ENCODE measurements around the gene ZFP1.
"Not testable (repeated sequence)": the region's sequence is repeated elsewhere in the genome, so short reads cannot be mapped to it uniquely, and the experiment has no call there.

The ZFP1 gene

GRCh38 chr16:75113541-75114121 lies 34.7 kb upstream of the ZFP1 start:
- DNase-seq, result no peak

- DNase-seq, result no peak
Observed at GRCh38 chr16:75114179-75114945, 34.0 kb upstream of the ZFP1 start.

DNA sequence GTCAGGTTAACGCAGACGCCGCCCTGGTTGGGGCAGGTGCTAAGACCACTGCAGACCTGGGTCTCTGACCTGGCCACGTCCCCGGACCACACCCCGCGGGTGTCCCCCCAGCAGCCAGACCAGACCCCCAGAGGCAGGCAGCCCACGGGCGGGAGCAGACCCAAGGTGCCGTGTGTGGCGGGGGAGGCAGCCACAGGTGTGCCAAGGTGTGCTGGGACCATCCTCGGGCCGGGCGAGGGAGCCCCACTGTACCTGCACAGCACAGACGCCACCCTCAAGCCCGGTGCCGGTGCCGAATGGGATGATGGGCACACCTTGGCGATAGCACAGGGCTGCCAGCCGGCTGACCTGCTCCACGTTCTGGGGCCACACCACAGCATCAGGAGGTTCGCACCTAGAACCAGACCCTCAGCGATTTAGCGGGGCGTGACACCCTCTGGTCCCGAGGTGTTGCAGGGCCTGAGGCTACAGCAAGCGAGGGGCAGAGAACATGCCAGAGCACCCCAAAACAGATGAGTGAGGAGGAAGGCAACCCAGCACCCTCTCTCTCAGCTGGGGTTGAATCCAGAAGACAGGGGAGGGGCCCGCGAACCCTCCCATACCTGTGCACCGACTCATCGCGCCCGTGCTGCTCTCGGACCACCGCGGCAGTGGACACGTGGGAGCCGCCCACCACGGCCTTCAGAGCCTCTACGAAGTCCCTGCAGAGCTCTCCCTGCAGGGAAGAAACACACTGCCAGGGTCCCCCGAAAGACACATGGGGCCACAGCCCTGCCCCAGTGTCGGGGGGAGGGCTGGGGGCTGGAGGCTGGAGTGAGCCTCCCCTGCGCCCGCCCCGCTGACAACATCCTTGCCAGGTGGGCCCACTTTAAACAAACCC lies 33.1 kb upstream of the ZFP1 start:
- DNase-seq, result no peak

GRCh38 chr16:75116081-75116910 lies 32.0 kb upstream of the ZFP1 start, which contains the start of gene LDHD:
Gene LDHD (minus strand): TSS chr16:75116780. CDS start chr16:75116720, 60 bp downstream.
- no peak for DNase-seq

GRCh38 chr16:75116911-75117245 lies 31.4 kb upstream of the ZFP1 start:
- DNase-seq, result no peak

DNA sequence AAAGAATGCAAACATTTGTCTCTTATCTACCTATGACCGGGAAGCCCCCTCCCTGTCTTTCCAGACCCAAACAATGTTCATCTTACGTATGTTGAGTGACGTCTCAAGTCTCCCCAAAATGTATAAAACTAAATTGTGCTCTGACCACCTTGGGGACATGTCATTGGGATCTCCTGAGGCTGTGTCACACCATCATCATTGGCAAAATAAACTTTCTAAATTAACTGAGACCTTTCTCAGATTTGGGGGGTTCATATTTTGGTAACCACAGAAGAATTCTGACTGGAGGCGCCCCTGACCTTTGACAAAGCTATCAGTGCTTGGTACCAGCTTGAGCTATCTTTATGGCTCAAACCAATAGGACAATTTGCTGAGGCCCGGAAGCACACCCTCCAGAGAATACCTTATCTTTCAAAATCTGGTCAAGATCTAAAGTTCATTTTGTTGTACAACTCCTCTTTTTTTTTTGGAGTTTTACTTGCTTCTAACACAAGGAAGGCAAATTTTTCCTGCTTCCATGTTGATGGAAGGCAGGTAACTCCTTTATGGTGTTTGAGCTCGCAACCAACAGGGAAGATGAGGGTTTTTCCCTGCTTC lies 29.3 kb upstream of the ZFP1 start:
- DNase-seq, result no peak

DNA sequence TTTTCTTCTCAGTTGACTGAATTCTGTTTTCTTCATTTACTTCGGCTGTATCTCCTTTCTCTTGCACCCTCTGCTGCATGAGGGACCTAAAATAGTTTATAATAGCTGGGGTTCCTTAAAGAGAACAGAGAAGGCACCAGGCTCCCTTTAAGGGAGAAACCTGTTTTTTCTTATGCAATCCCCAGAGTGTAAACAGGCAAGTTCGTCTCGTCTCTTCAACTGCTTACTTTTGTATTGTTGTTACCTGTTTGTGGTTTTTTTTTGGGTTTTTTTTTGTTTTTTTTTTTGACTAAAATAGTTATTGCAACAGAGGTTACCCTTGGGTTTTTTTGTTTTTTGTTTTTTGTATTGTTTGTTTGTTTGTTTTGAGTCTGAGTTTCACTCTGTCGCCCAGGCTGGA lies 28.1 kb upstream of the ZFP1 start:
- no peak for DNase-seq

DNA sequence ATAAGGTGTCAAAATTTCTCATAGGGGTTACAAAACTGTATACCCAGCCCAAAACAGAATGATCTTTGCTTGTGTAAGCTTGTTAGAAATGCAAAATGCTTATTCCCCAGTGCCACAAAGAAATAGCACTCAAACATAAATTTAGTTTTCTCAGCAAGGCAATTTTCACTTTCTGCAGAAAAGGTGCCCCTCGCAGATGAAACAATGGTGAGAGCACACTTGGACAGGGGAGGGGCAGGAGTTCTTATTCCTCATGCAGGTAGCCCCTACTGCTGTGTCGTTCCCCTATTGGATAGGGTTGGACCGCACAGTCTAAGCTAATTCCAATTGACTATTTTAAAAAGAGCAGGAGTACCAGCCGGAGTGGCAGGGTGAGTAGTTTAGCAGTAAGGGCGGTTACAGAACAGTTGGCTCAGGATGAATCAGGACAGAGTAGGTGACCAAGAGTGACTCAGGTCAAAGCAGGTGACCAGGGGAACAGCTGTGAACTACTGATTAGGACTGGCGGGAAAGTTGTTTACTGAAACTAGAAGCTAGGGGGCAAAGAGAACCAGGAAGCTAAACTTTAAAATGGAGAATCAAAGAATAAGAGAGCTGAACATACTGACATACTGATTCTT lies 26.3 kb upstream of the ZFP1 start:
- DNase-seq, result no peak

DNA sequence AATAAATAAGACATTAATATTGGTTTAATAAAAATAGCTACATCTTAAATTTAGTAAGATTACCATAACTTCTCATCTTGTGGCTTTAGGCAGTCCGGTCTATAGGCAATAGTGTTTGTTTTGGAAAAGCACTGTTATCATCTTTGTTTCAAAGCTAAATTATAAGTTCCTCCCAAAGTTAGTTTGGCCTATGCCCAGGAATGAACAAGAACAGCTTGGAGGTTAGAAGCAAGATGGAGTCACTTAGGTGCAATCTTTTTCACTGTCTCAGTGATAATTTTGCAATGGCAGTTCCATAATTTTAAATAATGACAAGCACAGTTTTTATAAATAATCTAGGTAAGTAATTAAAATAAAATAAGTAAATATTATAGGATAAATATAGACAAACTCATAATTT lies 25.7 kb upstream of the ZFP1 start:
- no peak for DNase-seq

- no peak for DNase-seq
Observed at GRCh38 chr16:75127713-75128415, 20.5 kb upstream of the ZFP1 start.

DNA sequence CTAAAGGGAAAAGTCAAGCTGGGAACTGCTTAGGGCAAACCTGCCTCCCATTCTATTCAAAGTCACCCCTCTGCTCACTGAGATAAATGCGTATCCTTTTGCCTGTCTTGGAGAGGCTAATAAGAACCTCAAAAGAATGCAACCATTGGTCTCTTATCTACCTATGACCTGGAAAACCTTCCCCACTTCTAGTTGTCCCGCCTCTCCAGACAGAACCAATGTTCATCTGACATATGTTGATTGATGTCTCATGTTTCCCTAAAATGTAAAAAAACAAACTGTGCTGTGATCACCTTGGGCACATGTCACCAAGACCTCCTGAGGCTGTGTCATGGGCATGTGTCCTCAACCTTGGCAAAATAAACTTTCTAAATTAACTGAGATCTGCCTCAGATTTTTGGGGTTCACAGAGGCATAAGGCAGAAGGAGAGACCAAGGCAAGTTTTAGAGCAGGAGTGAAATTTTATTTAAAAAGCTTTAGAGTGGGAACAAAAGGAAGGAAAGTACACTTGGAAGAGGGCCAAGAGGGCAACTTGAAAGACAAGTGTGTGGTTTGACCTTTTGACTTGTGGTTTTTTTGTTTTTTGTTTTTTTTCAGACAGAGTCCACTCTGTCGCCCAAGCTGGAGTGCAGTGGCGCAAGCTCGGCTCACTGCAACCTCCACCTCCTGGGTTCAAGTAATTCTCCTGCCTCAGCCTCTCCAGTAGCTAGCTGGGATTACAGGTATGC lies 18.7 kb upstream of the ZFP1 start:
- DNase-seq, result not testable (repeated sequence)

DNA sequence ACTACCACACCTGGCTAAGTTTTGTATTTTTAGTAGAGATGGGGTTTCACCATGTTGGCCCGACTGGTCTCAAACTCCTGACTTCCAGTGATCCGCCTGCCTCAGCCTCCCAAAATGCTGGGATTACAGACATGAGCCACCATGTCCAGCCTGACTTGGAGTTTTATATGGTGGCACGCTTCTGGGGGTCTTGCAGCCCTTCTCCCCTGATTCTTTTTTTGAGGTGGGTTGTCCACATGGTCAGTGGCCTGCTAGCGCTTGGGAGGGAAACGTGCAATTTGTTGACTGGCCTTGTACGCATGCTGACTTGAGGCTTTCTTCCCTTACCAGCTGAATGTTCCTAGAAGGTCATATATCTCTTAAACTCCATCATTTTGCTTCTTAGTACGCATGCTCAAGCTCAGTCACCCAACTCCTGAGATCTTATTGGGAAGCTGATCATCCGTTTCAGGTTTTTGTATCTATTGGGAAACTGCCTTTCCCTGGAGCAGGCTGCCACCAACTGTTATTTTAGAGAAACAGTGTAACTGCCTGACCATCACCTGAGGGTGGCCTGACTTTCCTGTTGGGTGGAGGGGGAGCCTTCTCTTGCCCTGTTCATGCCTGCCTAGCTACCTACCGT lies 18.1 kb upstream of the ZFP1 start:
- DNase-seq, result no peak

GRCh38 chr16:75131081-75131480 lies 17.2 kb upstream of the ZFP1 start:
- DNase-seq, result no peak

DNA sequence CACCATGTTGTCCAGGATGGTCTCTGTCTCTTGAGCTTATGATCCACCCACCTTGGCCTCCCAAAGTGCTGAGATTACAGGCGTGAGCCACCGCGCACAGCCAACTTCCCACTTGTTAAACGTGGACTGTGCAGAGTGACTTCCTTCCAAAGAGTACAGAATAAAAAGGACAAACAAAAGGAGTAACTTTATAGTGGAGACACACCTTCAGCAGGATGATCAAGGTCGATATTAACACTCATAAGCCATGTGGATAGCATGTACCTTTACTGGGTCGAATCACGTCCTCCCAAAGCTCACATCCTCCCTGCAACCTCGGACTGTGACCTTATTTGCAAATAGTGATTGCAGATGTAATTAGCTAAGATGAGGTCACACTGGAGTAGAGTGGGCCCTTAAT lies 10.1 kb upstream of the ZFP1 start:
- DNase-seq, result no peak

GRCh38 chr16:75138636-75139035 lies 9.7 kb upstream of the ZFP1 start:
- no peak for DNase-seq

DNA sequence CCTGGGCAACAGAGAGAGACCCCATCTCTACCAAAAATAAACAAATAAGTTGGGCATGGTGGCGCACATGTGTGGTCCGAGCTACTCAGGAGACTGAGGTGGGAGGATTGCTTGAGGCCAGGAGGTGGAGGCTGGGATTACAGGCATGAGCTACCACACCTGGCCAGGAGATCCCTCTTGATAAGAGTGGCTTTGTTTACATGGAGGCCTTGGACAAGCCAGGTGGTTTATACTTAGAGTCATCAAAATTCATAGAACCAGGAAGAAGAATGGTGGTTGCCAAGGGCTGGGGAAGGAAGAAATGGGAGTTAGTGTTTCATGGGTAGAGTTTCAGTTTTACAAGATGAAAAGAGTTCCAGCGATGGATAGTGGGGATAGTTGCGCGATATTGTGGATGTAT lies 8.8 kb upstream of the ZFP1 start:
- DNase-seq, result no peak

GRCh38 chr16:75143941-75144340 lies 4.4 kb upstream of the ZFP1 start:
- no peak for DNase-seq

DNA sequence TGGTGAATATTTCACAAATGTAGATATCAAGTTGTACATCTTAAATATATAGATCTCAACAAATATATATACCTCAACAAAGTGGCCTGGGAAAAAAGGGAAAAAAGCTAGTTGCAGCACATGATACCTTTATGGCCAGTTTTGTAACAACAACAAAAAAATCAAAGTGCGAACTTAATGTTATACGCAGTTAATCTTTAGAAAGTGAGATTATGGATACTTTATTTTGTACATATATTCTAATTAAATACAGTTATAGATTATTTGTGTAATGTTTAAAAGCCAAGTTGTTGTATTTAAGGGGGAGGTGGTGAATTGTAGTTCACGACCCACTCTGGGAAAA lies 385 bp upstream of the ZFP1 start:
- no peak for DNase-seq

DNA sequence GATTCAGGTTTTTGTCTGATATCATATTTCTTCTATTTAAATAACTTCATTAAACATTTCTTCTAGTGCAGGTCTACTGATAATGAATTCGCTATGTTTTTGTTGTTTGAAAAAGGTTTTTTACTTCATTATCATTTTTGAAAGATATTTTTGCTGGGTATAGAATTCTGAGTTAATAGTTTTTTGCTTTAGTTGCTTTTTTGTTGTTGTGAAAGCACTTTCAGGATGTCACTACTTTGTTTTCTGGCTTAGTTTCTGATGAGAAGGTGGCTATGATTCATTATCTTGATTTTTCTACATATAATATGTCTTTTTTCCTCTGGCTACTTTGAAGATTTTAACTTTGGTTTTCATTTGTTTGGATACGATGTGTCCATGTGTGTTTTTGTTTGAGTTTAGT lies 3.5 kb downstream of the ZFP1 start:
- DNase-seq, result no peak

DNA sequence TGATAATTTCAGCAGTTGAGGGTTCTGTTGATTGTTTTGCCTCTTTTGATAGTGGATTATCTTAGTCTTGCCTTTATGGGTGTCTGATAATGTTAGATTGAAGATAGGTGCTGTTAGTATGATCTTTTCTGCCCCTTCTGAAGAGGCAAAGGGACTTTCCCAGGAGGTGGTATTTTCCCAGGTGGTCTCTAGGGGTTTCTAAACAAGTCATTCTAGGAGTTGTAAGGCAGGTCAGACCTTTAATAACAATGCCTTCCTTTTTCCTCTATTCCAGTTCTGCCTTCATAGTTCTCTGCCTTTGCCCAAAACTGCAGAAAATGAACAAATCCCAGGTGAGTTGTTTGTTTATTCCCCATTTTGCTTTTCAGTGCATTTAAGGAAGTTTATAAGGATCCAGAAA lies 4.3 kb downstream of the ZFP1 start:
- no peak for DNase-seq

Data from SIG-M5 (cell line).